ACC112 (cell line): Measurements from ENCODE around the gene AK5.
"Not testable (repeated sequence)": the region's sequence is repeated elsewhere in the genome, so short reads cannot be mapped to it uniquely, and the experiment has no call there.

Experiments used
- H2AFZ ChIP-seq: fragments of 200-600 bp; sonication (generic); one replicate; pipeline ENCODE4 v1.6.0; 2017; ENCODE audit warnings: antibody characterized with exemption, low read length; ENCODE audit not compliant: unreplicated experiment
- H3K27ac ChIP-seq: fragments of 200-600 bp; sonication (generic); 2 replicates; pipeline ENCODE4 v1.5.1; 2014; ENCODE audit warnings: low read depth, mild to moderate bottlenecking, antibody characterized with exemption, low read length, moderate library complexity
- H3K27me3 ChIP-seq: fragments of 200-600 bp; sonication (generic); 2 replicates; pipeline ENCODE4 v1.6.1; 2014; ENCODE audit warnings: mild to moderate bottlenecking, antibody characterized with exemption, low read length, moderate library complexity, mixed read lengths; ENCODE audit not compliant: insufficient read depth
- H3K36me3 ChIP-seq: fragments of 200-600 bp; sonication (generic); 2 replicates; pipeline ENCODE4 v1.6.1; 2016; ENCODE audit warnings: mild to moderate bottlenecking, antibody characterized with exemption, low read length, moderate library complexity, mixed read lengths; ENCODE audit not compliant: insufficient read depth
- H3K4me1 ChIP-seq: fragments of 200-600 bp; sonication (generic); one replicate; pipeline ENCODE4 v1.6.1; 2016; ENCODE audit warnings: low read length, mixed read lengths; ENCODE audit not compliant: insufficient read depth, unreplicated experiment, control insufficient read depth
- H3K4me3 ChIP-seq: fragments of 200-600 bp; sonication (generic); 2 replicates; pipeline ENCODE4 v1.5.1; 2014; ENCODE audit warnings: mild to moderate bottlenecking, low read depth, low read length
- H3K79me2 ChIP-seq: fragments of 200-600 bp; sonication (generic); one replicate; pipeline ENCODE4 v1.6.0; 2016; ENCODE audit warnings: low read length; ENCODE audit not compliant: control insufficient read depth, unreplicated experiment, insufficient read depth

AK5 gene

DNA sequence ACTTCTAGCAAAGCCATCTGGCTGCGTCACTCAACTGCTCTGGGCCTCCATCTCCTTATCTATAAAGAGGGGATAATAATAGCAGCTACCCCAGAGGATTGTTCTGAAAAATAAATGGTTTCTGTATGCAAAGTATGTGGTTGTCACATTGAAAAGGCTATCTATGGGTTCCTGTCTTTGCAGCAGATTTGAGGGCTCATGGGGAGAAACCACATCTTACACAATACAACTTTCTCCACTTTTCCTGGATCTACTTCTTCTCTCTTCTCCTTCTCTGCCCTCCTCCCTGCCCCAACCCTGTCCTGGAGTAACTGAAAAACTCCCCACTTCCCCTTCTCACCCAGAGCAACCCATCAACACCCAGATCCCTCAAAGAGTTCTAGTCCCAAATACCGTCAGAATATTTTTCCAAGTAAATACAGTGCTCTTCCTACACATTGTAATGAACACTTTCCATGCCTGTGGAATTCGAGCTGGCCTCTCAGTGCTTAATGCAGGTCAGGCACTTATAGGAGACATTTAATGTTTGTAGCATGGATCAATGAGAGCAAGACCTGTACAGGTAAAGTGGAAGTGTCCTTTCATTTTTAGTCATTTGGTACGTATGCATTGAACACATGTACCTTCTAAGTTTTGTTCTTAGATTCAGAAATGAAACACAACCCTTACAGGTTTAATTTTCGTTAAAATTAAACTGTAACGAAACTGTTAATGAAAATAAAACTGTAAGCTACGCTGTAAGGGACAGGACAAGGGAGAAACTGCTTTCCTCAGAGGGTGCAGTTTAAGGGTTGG, 131.9 kb downstream of the AK5 start:
- Histone ChIP-seq H3K36me3 (0 out of 2 replicates have a peak, but pooled peaks cover 6% of the 10 kb centered on the region), H3K27ac (no peak overlapping the region), H3K79me2 (no peaks in the 10 kb centered on the region), H3K27me3 (no peaks in the 10 kb centered on the region), H2AFZ (no peak overlapping the region), H3K4me1 (peaks cover 23% of the 10 kb centered on the region), H3K4me3 (no peak overlapping the region)

DNA sequence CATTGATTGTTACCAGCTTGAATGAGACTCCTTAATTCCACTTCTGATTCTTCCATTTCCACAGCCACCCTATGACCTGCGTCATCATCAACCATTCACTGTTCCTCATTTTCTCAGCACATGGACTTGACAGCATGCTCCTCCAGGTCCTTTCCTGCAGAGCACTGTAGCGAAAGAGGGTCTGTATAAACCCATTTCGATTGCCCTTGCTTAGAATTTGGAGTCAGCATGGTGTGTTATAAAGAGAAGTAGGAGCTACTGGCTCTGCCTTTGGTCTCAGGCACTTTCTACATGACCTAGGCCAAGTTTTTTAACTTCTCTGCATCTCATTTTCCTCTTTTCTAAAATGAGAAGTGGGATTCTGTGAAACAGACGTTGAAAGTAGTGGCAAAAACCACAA, 133.8 kb downstream of the AK5 start:
- no peak overlapping the region for H3K27ac ChIP-seq
- H3K36me3 ChIP-seq, result 0 out of 2 replicates have a peak, but pooled peaks cover 9% of the 10 kb centered on the region
- no peaks in the 10 kb centered on the region for H3K27me3 ChIP-seq
- H2AFZ ChIP-seq, result no peak overlapping the region
- H3K4me3 ChIP-seq, result no peak overlapping the region
- H3K79me2 ChIP-seq, result no peaks in the 10 kb centered on the region
- peaks cover 23% of the 10 kb centered on the region for H3K4me1 ChIP-seq

DNA sequence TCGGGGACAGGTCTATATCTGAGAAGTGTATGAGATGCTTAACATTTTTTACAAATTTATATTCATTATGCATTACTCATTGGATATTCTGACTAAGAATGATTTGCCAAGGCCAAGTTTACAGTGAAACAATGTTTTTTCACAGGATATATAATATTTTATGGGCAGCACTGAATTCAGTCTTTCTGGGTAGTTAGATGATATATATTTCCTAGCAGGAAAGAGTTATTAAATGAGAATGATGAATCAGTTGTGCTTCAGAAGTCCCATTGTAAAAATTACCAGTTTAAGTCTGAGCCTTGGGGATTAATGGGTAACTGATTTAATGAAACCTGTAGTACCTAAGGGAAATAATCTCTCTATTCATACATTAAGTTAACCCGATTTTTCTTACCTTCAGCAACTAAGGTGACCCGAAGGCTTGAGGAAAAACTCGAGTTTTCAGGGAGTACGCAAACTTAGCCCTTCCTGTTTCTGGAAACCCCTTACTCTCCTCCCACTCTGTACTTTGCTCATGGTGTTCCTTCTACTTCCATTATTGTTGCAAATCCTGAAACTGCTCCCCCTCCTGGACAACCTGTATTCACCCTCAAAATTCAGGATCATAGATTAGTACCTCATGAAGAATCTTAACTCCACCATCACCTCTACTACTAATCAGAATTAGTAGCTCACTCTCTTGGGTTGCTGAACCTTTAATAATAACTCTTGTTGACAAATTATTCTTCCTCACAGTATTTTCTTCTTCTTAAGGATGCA, 135.1 kb downstream of the AK5 start:
- H3K27ac ChIP-seq, result no peak overlapping the region
- no peaks in the 10 kb centered on the region for H3K79me2 ChIP-seq
- H2AFZ ChIP-seq, result peak overlapping the region; percentile 26
- no peak overlapping the region for H3K4me3 ChIP-seq
- peaks cover 23% of the 10 kb centered on the region for H3K4me1 ChIP-seq
- no peaks in the 10 kb centered on the region for H3K27me3 ChIP-seq
- H3K36me3 ChIP-seq, result 0 out of 2 replicates have a peak, but pooled peaks cover 9% of the 10 kb centered on the region

DNA sequence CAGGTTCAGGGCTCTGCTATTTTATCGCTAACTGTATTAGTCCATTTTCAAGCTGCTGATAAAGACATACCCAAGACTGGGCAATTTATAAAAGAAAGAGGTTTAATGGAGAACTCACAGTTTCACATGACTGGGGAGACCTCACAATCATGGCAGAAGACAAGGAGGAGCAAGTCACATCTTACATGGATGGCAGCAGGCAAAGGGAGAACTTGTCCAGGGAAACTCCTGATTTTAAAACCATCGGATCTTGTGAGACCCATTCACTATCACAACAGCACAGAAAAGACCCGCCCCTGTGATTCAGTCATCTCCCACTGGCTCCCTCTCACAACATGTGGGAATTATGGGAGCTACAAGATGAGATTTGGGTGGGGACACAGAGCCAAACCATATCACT, 136.2 kb downstream of the AK5 start:
- H3K4me1 ChIP-seq, result peaks cover 11% of the 10 kb centered on the region
- not testable (repeated sequence) for H3K27me3 ChIP-seq, H3K4me3 ChIP-seq, H3K27ac ChIP-seq, H3K79me2 ChIP-seq, H3K36me3 ChIP-seq, H2AFZ ChIP-seq

DNA sequence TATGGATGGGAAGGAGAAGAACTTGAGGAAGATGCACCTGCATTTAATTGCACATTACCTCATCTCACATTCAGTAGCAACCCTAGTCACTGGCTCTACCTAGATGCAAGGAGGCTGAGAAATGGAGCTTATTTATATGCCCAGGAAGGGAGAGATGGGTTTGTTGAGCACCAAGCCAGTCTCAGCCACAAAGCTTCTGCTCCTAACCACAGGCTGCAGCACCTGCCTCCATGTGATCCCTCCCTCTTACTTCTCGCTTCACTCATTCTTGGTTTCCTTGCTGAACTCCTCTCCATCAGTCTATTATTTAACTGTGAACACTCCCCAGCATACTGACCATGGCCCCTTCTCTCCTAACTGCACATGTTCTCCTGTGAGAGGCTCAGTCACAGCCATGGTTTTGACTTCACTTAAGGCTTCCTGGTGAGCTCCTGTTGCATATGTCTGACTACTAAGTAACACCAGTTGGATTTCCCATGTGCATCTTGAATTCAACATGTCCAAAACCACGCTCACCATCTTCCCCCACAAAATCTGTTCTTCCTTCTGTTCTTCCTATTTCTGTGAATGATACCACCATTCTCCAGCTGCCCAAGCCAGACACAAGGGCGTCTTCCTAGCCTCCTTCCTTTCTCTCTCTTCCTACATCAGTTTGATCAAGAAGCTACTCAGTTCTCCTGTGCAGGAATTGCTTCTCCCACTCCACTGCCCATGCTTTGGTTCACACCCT, 139.8 kb downstream of the AK5 start:
- H3K36me3 ChIP-seq, result 0 out of 2 replicates have a peak, but pooled peaks cover 9% of the 10 kb centered on the region
- H3K79me2 ChIP-seq, result no peaks in the 10 kb centered on the region
- no peak overlapping the region for H3K4me3 ChIP-seq
- no peak overlapping the region for H2AFZ ChIP-seq
- H3K27me3 ChIP-seq, result no peaks in the 10 kb centered on the region
- peaks cover 22% of the 10 kb centered on the region for H3K4me1 ChIP-seq
- no peak overlapping the region for H3K27ac ChIP-seq

DNA sequence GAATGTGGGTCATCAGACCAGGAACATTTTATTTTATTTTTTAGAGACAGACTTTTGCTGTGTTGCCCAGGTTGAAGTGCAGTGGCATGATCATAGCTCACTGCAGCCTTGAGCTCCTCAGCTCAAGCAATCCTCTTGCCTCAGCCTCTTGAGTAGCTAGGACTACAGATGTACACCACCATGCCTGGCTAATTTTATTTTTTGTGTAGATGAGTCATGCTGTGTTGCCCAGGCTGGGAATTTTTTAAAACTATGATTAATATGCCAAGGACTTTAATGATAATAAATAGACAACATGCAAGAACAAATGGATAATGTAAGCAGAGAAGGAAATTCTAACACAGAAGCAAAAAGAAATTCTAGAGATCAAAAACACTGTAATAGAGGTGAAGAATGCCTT, 142.4 kb downstream of the AK5 start:
- Histone ChIP-seq H3K27ac (peak overlapping the region; percentile 8; the same call in 1 of the 2 replicates), H3K79me2 (no peaks in the 10 kb centered on the region), H3K27me3 (no peaks in the 10 kb centered on the region), H3K4me3 (no peak overlapping the region), H3K36me3 (no peaks in the 10 kb centered on the region; the same call in 1 of the 2 replicates), H3K4me1 (peaks cover 16% of the 10 kb centered on the region), H2AFZ (no peak overlapping the region)

DNA sequence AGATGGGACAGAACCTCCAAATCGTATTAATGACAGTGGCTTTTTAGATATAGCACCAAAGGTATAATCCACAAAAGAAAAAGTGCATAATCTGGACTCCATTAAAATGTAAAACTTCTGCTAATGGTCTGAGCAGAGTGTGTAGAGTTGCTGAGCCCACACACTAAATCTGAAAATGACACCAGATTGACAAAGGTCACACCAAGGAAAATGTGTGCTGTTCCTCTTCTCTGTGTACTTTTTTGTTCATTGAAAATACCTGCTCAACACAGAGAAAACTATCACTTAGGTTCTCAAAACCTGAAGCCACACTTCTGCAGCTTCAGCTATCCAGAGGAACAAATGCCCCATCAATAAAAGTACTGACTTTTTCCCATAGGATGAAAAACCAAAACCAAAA, 146.2 kb downstream of the AK5 start:
- Histone ChIP-seq H3K27ac (no peak overlapping the region), H2AFZ (no peak overlapping the region), H3K27me3 (no peaks in the 10 kb centered on the region), H3K36me3 (no peaks in the 10 kb centered on the region; the same call in 1 of the 2 replicates), H3K4me1 (peaks cover 16% of the 10 kb centered on the region), H3K79me2 (no peaks in the 10 kb centered on the region), H3K4me3 (no peak overlapping the region)

DNA sequence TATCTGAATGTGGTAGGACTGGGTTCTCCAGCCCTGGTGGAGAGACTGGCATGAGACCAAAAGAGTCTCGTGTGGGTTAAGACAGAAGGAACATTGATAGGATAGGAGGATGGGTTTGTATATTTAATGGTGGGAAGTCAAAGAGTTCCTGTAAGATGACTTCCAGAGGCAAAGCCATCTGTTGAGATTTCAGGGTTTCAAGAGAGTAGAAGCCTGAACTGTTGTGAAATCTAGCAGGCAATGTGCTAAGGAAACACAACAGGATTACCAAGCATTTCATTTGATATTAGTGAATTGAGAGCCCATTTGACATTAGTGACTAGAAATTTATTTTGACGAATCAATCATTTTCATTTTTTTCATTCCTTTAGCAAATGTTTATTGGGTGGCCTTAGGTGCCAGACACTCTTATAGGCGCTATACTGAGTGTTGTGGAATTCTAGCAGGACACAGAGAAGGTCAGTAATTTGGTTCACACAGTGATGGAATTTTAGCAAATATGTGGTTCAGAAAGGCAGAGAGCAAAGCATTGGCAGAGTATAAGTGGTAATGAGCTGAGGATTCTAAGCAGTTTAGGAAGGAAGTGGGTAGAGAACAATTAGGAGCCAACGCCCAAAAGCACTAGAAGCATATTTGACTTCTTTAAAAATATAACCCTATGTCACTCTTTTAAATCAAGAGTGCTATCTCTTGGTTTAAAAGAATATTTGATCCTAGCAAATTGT, 149.3 kb downstream of the AK5 start:
- H3K4me3 ChIP-seq, result no peak overlapping the region
- no peaks in the 10 kb centered on the region for H3K27me3 ChIP-seq
- no peak overlapping the region for H2AFZ ChIP-seq
- no peak overlapping the region for H3K27ac ChIP-seq
- no peaks in the 10 kb centered on the region for H3K79me2 ChIP-seq
- no peaks in the 10 kb centered on the region; the same call in 1 of the 2 replicates for H3K36me3 ChIP-seq
- no peaks in the 10 kb centered on the region for H3K4me1 ChIP-seq

DNA sequence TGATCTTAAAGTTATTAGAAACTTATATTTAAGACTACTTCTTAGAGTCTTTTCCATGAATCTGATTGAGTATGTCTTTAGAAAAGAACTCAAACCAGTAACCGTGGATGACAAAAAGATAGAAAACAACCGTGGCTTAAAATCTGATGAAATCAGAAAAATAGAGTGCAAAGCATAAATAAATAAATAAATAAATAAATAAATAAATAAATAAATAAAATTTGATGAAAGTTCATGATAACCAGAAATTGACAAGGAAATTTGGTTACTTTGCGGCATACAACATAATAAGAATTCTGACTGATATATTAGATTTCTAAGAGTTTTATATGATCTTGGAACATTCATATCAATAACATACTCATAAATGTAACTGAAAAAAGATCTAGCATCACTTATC, 152.1 kb downstream of the AK5 start:
- H3K27ac ChIP-seq, result no peak overlapping the region

DNA sequence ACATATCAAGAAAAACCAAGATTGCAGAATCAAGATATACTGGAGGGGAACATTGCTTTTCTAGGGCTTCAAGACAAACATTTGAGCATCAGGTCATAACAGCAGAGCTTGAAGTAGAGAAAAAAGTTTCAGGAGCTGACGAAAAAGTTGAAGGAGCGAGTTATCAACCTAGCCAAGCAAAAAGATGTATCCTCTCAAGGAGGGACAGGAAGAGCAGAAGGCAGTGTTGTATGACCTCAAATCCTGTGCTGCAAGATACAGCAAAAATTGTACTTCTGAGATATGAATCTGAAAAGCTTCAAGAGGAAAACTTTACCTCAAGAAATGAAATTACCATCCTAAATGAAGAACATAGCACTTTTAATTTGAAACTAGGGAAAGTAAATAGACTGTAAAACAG, 153.1 kb downstream of the AK5 start:
- no peaks in the 10 kb centered on the region for H3K27me3 ChIP-seq
- H3K4me3 ChIP-seq, result no peak overlapping the region
- peaks cover 14% of the 10 kb centered on the region for H3K4me1 ChIP-seq
- no peaks in the 10 kb centered on the region for H3K79me2 ChIP-seq
- H3K36me3 ChIP-seq, result no peaks in the 10 kb centered on the region
- H2AFZ ChIP-seq, result no peak overlapping the region
- no peak overlapping the region for H3K27ac ChIP-seq

More for the DNA sequence above, 152.1 kb downstream of the AK5 start:
- Histone ChIP-seq H3K36me3 (no peaks in the 10 kb centered on the region), H3K4me1 (peaks cover 14% of the 10 kb centered on the region), H3K4me3 (no peak overlapping the region), H2AFZ (no peak overlapping the region), H3K79me2 (no peaks in the 10 kb centered on the region), H3K27me3 (no peaks in the 10 kb centered on the region)
